ENCODE measurements around the gene EDN1. TPM values are rescaled to one million over a fixed set of nuclear protein-coding genes. Genes with fewer than 3 reads are reported as not detected.

Gene EDN1
- total RNA-seq, result 0.64 and 45.5 TPM in 2 replicates

DNA sequence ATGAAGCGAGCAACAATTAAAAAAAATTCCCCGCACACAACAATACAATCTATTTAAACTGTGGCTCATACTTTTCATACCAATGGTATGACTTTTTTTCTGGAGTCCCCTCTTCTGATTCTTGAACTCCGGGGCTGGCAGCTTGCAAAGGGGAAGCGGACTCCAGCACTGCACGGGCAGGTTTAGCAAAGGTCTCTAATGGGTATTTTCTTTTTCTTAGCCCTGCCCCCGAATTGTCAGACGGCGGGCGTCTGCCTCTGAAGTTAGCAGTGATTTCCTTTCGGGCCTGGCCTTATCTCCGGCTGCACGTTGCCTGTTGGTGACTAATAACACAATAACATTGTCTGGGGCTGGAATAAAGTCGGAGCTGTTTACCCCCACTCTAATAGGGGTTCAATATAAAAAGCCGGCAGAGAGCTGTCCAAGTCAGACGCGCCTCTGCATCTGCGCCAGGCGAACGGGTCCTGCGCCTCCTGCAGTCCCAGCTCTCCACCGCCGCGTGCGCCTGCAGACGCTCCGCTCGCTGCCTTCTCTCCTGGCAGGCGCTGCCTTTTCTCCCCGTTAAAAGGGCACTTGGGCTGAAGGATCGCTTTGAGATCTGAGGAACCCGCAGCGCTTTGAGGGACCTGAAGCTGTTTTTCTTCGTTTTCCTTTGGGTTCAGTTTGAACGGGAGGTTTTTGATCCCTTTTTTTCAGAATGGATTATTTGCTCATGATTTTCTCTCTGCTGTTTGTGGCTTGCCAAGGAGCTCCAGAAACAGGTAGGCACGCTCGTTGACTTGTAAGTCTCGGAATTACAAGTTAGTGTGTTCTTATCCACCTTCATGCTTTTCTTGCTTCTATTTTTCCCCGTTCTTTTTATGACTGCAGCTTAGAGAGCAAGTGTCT is at the start of gene EDN1:
Gene EDN1, plus strand, starts transcription at position 429 of the 888 bp plus-strand sequence. Its CDS starts 269 bp downstream, at position 698.

